GM06990 (cell line): ENCODE results near the gene TM7SF2.

ENCODE experiments used
- DNase-seq: peaks from one replicate; pipeline ENCODE4 v3.0.0-alpha.2; 2011; ENCODE audit not compliant: insufficient read length; ENCODE audit errors: extremely low read depth
- H3K27me3 ChIP-seq: replicated peaks from 2 replicates; pipeline ENCODE4 v1.6.0; 2011; ENCODE audit warnings: low read length; ENCODE audit not compliant: control insufficient read depth, insufficient read depth
- H3K36me3 ChIP-seq: 2 replicates; pipeline ENCODE4 v1.5.1; 2011; ENCODE audit warnings: low read length; ENCODE audit not compliant: control insufficient read depth, insufficient read depth
- H3K4me3 ChIP-seq: replicated peaks from 2 replicates; pipeline ENCODE4 v1.5.1; 2011; ENCODE audit warnings: low read depth, mild to moderate bottlenecking, control low read depth, low read length
- CTCF ChIP-seq: IDR thresholded peaks from 2 replicates; pipeline ENCODE4 v1.5.1; 2011; ENCODE audit warnings: low read length, control low read depth, mild to moderate bottlenecking, inconsistent platforms; ENCODE audit not compliant: insufficient read depth, poor library complexity, severe bottlenecking

The TM7SF2 gene

GRCh38 chr11:65113839-65114238 lies 2.2 kb downstream of the TM7SF2 start:
- no peaks in the 10 kb centered on the region for H3K27me3 ChIP-seq
- H3K4me3 ChIP-seq = no peak overlapping the region
- peaks cover 16% of the 10 kb centered on the region for H3K36me3 ChIP-seq
- no peak for TF ChIP-seq CTCF
- no peak for DNase-seq

- TF ChIP-seq CTCF = no peak
- DNase-seq = no peak
- Histone ChIP-seq H3K27me3 (no peaks in the 10 kb centered on the region), H3K36me3 (peaks cover 15% of the 10 kb centered on the region), H3K4me3 (no peak overlapping the region)
Observed at GRCh38 chr11:65114538-65115171, 3.0 kb downstream of the TM7SF2 start.

- H3K36me3 ChIP-seq = peaks cover 20% of the 10 kb centered on the region
- no peak overlapping the region for H3K4me3 ChIP-seq
- DNase-seq = no peak
- TF ChIP-seq CTCF = no peak
- no peaks in the 10 kb centered on the region for H3K27me3 ChIP-seq
Observed at GRCh38 chr11:65115361-65116082, 3.9 kb downstream of the TM7SF2 start.

GRCh38 chr11:65116370-65117205 lies 4.9 kb downstream of the TM7SF2 start:
- no peak for TF ChIP-seq CTCF
- Histone ChIP-seq H3K27me3 (no peaks in the 10 kb centered on the region), H3K4me3 (peak overlapping the region; percentile 82), H3K36me3 (peaks cover 20% of the 10 kb centered on the region)
- peak; percentile 67 for DNase-seq

- peak within 1 kb of the TSS; percentile 82 for H3K4me3 ChIP-seq
- peak; percentile 88 for TF ChIP-seq CTCF
- H3K36me3 ChIP-seq = peaks cover 20% of the 10 kb centered on the region
- peak; percentile 99 for DNase-seq
- H3K27me3 ChIP-seq = no peaks in the 10 kb centered on the region
Observed at GRCh38 chr11:65117206-65118096, 5.8 kb downstream of the TM7SF2 start, which contains the start of gene ZNHIT2. ZNHIT2 (minus strand) TSS chr11:65117701; CDS start chr11:65117653, 48 bp downstream.
